ENCODE measurements around the gene SLC16A12.

- TF ChIP-seq POLR2AphosphoS5 (IDR thresholded peaks at IDR 0.05): no peak
- no peak for TF ChIP-seq EP300 (IDR thresholded peaks at IDR 0.05)
- no peak for TF ChIP-seq CTCF (IDR thresholded peaks at IDR 0.05)
Measured at GRCh38 chr10:89494575-89494974, 40.8 kb downstream of the SLC16A12 start.
